HG03571 (cell line): ENCODE results near the gene ADAMTS17.
"Not testable (repeated sequence)": the region's sequence is repeated elsewhere in the genome, so short reads cannot be mapped to it uniquely, and the experiment has no call there.

Experiments used
- ATAC-seq: cut with Tn5 transposase; IDR thresholded peaks from one replicate; pipeline ENCODE4 v1.9.1; 2021; ENCODE audit not compliant: unreplicated experiment

ADAMTS17 gene

DNA sequence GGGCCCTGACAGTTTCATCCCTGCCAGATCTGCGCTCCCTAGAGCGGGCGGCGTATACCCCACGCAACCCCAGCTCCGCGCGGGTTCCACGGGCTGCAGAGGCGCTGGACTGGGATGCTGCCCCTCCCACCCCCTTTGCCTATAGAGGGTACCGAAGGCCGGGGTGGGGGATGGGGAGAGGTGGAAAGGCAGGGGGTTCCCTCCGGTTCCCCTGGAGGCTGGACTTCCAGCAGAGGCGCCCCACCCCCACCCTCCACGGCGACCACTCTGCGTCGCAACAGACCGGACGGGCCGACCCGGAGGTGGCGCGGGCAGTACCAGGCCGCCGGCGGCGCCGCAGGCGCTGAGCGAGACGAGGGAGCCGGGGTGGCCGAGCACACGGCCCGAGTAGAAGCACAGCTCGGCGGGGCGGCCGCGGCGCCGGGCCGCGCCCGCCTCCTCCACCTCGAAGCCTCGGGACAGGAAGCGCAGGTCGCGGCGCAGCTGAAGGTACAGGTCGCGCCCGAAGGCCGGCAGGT lies 995 bp downstream of the ADAMTS17 start:
- no peak for ATAC-seq

DNA sequence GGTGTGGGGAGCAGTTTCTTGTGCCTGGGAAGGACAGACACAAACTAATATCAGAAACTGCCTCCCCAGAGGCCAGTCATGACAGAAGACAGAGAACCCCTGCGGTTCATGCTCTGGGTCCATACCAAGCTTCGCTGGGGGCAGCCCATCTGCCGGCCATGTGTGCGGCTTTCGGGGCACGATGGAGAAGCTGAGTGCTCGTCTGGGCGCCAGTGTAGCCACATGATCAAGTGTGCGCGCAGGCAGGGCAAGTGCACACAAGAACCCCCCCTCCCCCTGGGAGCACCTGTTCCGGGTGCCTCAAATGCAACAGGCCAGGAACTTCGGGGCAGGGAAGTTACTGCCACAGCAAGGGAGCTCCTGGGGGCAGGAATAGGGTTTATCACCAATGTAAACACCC lies 1.8 kb downstream of the ADAMTS17 start:
- ATAC-seq = no peak

DNA sequence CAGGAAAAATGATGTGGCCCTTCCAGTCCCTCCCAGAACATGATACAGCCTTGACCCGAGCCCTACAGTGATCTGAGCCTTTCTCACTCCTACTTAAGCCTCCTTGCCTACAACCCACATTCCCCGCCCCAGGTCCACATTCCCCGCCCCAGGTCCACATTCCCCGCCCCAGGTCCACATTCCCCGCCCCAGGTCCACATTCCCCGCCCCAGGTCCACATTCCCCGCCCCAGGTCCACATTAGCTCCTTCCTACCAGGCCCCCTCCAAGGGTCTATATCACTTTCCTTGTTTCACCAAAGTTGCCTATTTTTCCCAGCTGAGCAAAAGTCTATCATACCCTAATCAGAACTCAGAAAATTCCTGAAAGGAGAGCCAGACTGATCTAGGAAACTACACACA lies 2.3 kb downstream of the ADAMTS17 start:
- ATAC-seq = not testable (repeated sequence)

DNA sequence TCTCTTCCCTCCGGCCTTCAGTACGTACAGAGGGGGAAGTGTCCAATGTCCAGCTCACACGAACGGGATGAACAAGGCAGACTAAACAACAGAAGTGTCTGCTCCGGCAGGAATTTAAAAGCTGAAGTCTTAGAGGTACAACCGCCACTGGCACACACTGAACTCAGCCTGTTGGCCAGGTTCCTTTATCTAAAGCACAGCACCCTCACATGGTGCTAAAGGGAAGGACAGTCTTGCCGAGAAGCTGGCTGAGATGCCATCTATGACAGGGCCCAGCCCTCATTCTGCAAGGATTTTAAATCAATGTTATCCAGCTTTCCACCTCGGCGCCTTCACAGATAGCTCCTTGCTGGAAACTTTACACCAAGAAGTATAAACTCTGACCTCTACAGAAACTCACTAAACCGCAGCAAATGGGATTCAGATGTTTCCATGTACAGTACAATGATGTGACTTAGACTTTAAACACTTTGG lies 2.8 kb downstream of the ADAMTS17 start:
- ATAC-seq = no peak

DNA sequence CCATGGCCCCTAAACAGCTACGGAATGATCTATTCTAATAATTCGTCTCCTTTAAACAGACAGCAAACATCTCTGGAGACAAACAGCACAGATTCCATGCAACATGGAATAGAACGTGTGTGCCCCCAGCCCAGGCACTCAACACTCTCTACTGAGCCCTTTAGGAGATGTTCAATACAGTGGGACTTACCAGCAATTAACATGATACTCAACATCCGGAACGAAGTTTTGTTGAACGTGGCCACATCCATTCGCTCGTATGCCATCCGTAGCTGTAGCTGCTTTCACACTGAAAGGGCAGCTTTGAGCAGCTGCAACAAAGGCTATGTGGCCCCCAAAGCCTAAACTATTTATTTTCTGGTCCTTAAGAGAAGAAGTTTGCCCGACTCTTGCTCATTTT lies 3.5 kb downstream of the ADAMTS17 start:
- ATAC-seq = no peak

DNA sequence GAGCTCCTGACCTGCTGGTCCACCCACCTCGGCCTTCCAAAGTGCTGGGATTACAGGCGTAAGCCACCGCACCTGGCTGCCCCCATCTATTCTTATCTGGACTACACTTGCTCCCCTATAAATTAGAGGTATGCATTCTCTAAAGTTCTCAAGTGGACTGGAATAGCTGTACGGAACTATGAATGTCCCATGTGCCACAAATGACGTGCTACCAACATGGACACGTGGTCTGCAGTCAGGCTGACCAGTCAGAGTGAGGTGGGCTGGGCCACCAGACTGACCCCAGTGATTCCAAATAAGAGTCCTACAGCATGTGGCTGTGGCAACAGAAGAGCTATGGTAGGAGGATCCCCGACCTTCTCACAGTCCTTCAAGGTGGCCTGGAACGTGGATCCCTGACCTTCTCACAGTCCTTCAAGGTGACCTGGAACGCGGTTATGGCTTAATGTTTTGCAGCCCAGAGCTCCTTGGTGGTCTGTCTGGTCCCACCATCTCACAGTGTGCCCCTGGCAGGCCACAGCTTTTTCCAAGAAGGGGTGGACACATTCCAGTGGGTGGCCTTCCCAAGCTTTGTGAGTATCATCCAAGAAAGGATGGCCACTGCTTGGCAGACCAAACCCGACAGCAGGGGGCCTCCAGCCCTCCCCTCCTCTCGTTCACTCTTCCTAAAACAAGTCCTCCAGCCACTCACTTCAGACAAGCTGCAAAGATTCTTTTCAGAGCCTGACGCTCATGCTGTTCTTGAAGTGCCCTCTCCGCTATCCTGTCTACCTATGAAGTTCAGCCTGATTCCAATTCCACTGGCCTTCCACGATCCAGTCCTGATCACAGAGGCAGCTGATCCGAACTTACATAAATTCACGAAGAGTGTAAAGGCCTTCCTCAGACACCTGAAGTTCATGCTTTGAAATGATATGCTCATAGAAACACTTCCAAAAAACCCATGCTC lies 4.4 kb downstream of the ADAMTS17 start:
- no peak for ATAC-seq

DNA sequence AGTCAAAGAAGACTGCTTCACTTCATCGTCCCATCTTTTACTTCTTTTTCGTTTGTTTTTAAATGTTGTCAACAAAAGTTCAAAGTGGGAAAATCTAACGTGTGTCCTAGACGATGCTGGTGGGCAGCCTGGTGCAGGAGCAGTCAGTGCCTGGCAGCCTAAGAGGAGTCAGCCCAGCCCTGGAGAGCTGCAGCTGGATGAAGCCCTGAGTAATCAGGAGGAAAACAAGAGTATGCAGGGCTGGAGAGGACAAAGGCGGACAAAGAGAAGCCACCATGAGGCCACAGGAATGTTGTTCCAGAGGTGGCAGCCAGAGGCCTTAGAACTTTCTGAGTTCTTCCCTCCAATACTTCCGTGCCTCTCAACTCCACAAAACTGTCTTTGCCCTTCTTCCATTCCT lies 5.7 kb downstream of the ADAMTS17 start:
- no peak for ATAC-seq

DNA sequence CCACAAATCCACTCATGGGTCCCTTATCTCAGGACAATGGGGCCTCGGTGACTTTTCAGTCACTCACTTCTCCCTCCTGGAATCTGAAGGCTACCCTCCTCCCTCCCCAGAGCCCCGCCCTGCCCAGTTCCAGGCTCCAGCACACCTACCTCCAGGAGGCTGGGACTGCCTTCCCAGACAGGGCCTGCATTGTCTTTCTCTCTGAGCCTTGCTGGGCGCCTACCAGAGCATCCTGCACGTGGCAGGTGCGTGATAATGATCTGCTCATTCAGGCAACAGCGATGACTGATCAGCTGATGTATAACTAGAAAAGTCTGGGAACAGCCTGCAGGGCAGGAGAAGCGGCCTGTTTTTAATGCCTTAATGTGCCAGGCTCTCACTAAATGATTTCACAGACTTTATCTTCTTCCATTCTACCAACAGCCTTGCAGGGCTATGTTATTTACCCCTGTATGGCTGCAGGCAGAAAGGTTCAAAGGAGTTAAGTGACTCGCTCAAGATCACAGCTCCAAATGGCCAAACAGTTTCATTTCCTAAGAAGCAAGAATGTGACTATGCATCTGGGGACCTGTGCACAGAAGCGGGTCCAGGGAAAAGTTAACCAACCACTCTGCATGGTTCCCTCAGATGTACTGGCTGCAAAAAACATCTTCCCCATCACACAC lies 6.3 kb downstream of the ADAMTS17 start:
- ATAC-seq = no peak

DNA sequence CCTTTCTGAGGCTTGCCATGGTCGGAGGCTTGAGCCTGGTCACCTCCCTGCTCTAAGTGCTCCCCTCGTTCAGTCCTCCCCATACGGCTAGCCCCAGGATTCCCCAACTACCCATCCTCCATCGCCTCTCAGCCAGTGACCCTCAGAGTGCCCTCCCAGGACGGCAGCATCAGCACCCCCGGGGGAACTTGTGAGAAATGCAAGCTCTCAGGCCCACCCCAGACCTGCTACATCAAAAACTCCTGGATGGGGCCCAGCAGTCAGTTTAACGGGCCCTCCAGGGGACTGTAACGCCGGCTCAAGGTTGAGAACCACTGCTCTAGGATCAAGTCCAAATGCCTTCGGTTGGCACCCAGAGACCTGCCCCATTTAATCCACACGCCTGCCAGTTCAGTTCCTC lies 6.9 kb downstream of the ADAMTS17 start:
- ATAC-seq = no peak

DNA sequence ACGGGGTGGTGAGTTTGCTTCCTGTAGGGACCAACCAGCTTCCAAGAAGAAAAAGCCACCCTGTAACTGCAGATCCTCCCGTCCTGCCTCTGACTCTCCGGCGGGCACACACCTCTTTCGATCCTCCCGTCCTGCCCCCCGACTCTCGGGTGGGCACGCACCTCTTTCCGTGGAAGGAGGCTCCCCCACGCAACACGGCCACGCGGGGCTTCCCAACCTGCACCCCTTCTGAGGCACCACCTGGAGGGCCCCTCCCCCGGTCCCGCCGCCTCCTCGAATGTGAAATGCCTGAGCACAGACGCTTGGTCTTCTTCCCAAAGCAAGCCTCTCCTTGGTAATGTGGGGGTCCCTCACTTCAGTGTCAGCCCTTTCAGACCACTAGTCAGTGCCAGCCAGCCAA lies 7.3 kb downstream of the ADAMTS17 start:
- no peak for ATAC-seq

DNA sequence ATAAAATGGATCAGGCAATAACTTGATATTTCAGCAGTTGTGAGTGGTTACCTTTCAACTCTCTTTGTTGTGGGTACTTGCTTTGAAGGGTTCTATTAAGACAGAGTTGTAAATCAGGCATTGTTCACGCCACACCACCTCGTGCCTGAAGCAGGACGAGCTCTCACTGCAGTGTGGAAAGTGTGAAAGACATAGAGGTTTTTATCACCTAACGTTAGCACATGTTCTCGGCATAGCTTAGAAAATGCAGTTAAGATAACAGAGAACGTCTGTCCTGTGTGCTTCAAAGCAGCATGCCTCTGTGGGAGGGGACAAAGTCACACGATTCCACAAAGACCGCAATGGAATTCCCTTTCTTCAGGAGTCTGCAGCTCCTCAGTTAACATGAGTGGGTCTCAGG lies 7.8 kb downstream of the ADAMTS17 start:
- ATAC-seq = no peak

DNA sequence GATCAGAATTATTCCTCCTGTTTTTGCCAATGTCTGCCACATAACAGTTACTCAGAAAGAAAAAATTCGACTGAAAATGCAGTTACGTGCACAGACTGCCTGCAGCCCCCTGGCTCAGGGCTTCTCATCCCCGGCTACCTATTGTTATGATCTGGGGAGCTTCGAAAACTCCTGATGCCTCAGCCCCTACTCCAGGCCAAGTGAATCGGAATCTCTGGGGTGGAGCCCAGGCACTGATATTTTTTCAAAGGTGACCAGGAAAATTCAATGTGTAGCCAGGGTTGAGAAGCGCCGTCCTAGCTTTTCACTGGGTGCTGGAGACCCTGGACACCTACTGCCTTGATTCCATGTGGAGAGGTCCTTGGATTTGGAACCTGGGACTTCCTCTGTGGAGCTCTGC lies 8.5 kb downstream of the ADAMTS17 start:
- ATAC-seq = no peak

DNA sequence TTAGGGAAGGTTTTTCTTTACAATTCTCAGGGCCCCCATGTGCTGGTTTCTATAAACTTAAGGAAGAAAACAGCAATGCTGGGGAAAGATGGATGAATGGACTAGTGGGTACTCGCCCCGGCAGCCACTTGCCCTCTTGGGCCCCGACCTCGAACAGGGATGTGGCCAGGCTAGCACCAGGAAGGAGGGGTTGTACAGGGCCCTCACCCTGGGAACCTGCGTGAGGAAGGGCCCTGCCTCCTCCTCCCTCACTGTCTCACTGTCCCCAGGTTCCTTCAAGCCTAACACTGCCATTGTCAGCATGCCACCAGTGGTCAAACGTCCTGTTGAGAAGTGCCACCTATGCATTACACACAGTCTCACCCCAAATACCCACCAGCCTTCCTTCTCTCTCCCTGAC lies 9.1 kb downstream of the ADAMTS17 start:
- ATAC-seq = no peak

DNA sequence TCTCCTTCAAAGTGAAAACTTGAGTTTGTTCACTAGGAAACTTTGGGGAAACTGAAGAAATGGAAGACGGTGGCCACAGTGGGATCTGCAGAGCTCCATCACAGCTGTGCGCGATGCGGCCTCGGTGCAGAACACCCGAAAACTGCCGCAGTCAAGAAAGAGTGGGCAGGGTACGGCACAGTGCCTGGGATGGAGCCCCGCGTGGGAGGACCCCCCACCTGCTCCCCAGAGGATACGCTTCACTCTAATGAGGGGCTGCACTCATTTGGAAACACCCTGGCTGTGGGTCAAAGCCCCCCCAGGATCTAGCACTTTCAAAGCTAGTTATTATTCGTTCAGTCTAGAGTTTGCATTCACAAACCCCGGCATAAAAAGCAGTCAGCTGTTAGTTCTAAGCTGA lies 9.5 kb downstream of the ADAMTS17 start:
- no peak for ATAC-seq

DNA sequence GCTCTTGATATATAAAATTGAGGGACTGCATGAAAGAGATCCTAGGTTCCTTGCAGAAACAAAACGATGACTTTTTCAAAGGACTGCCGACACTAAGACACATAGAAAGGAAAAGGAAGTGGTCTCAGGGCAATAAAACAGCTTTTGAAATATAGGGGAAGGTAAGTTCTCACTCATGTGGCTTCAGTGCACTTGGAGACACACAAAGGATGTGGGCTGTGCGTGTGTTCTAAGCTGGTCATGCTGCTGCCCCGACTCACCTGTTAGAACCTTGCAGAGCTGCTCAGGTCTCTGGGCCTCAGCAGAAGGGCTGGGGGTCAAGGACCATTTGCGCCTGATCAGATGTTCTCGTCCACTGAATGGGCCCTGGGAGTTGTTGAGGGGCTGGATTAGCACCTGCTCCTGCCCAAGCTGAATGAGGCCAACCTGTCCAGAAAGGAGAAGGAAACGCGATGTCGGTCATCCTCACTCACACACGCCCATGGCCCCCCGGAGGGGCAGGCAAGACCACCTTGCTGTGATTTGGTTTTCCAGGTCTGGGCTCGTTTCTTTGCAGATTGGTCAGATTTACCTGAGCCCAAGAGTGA lies 11.1 kb downstream of the ADAMTS17 start:
- no peak for ATAC-seq

DNA sequence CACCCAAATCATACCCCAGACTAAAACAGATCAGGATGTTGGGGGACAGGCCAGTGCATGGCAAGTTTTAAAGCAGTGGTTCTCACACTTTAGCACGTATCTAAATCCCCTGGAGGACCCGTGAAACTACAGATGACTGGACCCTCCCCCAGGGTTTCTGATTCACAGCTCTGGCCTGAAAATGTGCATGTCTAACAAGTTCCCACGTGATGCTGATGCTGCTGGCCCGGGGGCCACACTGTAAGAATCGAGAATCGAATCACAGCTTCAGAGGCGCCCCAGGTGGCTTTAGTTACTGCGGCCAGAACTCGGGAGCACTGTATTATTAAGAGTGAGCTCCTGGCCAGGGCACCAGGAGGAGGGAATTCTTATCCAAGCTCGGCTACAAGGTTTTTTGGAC lies 11.6 kb downstream of the ADAMTS17 start:
- ATAC-seq = no peak

DNA sequence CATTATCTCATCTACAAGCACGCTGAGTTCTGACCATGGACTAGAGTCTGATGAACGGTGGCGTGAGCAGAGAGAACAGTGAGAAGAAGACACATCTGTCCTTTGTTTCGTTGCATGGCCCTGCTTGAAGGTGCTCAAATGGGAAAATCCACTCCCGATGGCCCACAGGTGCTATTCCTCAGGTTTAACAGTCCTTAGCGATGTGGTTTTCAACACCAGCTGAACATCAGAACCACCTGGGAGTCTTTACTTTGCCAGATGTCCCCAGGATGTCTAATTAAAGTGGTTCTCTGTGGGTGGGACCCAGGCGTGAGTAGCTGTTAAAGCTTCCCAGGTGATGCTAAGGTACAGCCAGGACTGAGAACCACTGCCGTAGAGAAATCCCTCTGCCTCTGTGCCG lies 13.0 kb downstream of the ADAMTS17 start:
- no peak for ATAC-seq

DNA sequence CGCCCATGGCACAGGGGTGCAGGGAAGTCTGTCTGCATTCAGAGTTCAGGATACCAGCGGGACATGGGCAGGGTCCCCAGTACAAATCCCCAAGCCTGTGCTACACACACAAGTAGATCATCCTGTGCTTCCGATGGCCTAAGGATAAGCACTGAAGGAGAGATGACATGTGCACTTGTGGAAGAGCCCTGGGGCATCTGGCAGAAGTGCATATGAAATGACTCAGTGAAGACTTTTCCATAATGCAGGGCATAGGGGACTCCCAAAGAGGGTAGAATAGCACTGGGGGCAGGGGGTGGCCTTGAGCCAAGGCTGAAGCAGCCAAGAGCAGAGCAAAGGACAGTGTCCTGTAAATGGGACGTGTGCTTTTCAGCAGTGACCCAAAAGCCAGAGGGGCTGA lies 22.9 kb downstream of the ADAMTS17 start:
- no peak for ATAC-seq

DNA sequence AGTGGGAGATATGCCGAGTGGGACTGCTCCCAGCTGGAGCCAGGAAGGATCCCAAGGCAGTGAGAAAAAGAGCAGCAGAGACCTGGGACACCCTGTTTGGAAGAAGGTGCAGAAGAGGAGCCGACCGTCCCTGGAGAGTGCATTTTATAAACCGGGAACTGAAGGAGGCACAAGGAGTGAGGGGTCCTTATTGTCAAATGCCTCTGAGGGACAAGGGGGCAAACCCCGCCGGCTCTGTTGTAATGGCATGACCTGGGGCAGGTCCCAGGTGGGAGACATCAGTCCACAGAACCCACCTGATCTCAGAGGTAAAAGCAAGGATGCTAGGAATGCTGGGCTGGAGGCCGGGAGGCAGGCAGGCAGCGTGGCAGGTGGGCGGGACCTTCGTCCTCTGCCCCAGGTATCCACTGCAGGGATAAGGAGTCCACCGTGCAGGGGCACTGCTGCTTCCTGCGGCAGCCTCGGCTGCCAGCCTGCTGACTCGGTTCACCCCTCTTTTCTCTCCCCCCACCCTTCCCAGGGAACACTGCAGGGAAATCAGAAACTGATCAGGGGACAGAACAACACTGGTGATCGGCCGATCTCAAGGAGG lies 26.9 kb downstream of the ADAMTS17 start:
- no peak for ATAC-seq

DNA sequence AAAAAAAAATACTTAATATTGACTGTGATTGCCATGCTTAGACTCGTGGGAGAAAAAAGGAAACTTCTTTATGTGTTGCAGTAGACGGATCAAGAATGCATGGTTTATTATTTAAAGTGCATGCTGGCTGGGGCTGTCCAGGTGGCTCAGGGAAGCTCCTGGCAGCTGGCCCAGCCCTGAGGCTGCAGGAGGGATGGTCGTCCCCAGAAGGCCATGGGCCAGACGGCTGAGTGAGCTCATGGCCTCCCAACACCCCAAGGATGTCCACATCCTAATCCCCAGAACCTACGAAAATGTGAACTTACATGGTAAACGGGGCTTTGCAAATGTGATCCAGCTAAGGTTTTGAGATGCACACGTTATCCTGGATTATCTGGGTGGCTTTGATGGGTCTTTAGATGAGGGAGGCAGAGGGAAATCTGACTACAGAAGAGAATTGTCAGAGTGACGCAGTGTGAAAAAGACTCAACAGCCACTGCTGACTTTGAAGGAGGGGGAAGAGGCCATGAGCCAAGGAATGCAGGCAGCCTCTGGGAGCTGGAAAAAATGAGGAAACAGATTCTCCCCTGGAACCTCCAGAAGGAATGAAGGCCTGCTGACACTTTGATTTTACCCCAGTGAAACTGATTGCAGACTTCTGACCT lies 29.8 kb downstream of the ADAMTS17 start:
- no peak for ATAC-seq

DNA sequence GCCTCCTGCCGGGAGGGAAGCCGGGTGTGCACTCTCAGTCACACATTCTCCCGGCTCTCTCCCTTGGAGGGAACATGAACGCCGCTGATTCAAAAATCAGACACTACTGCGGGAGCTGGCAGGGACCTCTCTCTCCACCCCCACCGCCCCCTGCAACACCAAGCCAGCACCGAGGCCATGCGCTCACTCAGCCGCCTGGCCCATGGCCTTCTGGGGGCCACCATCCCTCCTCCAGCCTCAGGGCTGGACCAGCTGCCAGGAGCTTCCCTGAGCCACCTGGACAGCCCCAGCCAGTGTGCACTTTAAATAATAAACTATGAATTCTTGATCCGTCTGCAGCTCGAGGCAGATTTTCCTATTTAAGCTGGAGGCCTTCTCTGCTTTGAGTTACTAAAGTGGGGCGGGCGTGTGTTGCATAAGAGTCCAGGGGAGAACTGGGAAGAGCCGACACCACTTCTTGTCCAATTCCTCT lies 30.6 kb downstream of the ADAMTS17 start:
- ATAC-seq = no peak
